Activated CD8-positive, alpha-beta memory T cell treated with anti-CD3 and anti-CD28 coated beads for 24 hours (primary cell): ENCODE measurements around the gene KCNT2.
"Not testable (repeated sequence)": the region's sequence is repeated elsewhere in the genome, so short reads cannot be mapped to it uniquely, and the experiment has no call there.

Experiments used
- DNase-seq: peaks from one replicate; pipeline ENCODE4 v3.0.0-alpha.2; 2020

KCNT2 gene

DNA sequence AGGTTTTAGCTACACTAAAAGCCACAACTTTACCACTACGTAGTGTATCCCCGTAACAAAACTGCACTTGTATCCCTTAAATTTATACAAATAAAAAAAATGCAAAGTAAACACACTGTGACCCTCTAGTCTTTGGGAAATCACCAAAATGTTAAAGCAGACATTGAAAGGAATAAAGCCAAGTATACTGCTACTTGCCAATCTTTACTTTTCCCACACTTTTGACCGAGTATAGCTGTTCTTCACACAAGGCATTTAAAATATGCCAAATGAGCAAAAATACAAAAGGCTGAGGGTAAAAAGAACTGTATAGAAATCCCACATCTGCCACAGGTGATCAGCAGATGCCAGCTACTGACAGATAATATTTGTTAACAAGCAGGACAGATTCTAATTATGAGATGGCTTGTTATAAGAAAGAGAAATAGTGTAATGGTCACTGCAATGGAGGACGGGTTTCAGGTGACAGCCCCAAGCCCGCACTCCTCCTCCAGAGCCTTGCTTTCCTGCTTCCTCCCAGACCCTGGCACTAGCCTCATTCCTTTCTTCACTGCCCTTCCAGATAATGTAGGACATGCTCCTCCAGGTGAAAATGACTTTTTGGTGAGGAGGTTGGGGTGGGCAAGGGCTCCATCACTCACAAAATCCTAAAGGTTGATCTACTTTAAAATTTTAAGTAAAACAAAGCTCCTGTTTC, 18.1 kb downstream of the KCNT2 start:
- DNase-seq = no peak

DNA sequence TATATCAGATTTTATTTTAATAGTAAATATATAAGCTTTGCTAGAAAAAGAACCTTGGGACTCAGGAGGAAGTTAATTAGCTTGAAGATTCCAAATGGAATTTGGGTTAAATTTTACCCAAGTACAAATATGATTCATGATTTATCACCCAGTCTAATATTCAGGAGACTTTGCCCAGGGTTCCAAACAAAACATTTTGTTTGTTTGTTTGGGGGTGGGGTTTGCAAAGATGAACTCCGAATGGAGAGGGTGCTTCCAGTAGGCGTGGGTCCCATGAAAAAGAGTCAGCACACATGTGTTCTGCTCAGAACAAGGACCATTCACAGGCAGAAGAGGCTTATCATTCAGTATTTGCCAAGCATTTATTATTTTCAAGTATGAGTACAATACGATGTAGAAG, 23.5 kb downstream of the KCNT2 start:
- DNase-seq = no peak

DNA sequence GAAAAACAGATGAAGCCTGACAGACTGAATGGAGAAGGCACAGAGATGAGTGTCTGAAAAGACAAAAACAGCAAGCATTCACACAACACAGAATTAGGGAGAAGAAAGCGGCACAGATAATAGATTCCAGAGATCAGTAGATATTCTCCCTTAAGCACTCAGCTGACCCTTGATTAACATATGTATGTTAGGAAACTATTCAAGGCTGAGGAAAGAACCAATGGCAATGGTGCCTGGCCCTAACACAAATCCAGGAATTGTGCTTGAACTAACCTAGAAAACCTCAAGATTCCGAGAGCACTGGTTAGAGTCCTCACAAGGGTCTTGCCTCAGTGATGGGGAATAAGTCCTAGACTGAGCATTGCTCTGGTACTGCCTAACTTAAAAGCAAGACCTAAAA, 30.9 kb downstream of the KCNT2 start:
- DNase-seq = no peak

DNA sequence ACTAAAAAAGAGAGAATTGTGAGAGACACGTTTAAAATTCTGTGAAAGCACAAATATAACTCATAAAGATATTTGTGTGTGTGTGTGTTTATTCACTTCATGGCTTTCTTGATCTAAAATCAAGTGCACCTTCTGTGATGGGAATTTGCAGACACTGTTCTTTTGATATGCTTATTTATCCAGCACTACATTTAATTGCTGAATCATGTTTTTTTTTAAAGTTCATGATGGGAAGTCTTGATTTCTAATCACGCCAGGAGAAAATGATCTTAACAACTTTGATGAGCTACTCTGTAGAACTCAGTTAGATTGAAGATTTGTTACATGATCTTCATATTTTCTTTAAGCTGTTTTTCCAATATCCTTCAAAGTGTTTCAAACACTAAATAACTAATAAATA, 35.0 kb downstream of the KCNT2 start:
- DNase-seq = no peak

DNA sequence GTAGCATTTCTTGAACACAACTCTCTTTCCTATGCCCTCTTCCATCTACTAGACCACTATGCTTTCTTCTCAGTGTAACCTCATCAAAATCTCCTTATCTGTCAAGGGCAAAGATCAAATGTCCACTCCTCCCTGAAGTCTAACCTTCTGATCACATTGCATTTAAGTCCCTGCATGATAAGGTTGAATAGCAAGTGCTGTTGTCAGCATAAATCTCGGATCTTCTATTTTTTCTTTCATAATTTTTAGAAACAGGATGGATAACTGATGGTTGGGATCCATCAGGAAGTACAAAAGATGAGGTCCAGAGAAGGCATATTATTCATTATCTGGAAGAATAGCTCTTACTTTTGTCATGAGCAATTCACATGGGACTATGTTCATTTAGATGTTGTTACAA, 41.0 kb downstream of the KCNT2 start:
- no peak for DNase-seq

DNA sequence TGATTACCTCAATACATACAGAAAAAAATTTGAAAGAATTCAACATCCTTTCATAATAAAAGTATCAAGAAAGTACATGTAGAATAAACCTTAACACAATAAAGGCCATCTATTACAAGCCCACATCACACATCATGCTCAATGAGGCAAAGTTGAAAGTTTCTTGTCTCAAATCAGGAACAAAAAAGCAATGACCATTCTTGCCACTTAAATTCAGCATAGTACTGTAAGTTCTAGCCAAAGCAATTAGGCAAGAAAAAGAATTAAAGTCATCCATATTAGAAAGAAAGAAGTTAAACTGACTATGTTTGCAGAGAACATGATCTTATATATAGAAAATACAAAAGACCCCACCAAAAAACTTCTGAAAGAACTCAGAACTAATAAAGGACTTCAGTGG, 44.5 kb downstream of the KCNT2 start:
- no peak for DNase-seq

DNA sequence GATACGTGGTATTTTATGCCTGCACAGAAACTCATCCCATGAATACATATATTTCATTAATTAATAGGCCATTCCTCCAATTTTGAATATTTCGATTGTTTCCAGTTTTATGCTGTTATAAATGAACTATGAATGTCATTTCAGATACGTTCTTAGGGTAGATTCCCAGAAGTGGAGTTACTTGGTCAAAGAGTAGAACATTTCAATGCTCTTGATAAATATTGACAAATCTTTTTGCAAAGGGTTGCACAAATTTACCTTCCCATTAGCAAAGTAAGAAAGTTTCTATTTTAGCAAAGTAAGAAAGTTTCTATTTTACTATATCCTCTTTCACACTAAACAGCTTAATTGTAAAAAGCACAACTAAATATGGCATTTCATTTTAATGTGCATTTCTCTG, 48.9 kb downstream of the KCNT2 start:
- no peak for DNase-seq

DNA sequence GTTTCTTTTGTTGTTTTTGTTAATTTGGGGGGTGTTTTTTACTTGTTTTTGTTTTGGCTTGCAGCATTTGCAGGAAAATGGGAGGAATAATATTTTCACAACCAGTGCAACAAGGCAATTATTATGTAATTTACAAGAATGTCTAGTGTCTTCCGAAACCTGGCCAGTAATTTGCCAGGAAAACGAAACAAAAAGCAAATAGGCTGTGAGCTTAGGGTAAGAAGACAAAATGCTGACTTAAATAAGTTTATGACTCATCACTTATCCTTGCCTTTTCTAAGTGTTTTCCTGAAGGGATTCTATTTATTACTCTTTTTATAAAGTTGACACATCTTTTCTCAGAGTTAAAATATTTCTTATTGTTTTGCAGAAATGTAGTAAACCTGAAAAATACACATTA, 49.8 kb downstream of the KCNT2 start:
- DNase-seq = no peak

DNA sequence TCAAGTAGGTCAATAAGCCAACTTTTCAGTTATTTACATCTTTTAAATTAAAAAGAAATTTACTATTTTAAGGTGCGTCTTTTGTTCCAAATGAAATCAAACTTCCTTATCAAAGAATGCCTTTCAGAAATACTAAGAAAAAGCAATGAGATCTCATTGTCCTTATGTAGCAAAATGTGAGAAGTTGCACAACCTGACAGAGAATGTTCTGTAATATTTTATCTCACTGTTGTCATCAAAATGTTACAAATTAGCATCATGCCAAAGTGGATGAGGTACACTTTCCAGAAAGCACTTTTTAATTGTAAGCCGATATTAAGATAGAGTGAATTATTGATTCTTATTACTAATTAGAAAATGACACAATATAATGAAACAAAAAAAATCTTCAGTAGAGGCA, 50.4 kb downstream of the KCNT2 start:
- no peak for DNase-seq

DNA sequence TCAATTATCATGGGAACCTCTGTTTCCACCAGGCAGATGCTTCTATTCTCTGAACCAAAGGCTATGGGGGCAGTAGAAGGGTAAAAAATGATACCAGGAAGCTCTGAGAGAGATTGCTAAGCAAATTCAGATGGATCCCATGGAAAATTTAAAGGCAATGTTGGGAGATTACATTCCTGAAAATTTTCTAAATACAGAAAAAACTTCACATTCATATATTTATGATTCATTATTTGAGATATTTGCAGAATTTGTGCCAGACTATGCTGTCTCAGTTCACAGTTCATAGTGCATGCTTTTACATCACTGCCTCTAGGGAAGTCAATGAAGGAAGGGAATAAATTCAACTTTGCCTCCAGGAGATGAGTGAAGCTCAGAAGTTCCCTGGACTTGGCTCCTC, 57.5 kb downstream of the KCNT2 start:
- no peak for DNase-seq

DNA sequence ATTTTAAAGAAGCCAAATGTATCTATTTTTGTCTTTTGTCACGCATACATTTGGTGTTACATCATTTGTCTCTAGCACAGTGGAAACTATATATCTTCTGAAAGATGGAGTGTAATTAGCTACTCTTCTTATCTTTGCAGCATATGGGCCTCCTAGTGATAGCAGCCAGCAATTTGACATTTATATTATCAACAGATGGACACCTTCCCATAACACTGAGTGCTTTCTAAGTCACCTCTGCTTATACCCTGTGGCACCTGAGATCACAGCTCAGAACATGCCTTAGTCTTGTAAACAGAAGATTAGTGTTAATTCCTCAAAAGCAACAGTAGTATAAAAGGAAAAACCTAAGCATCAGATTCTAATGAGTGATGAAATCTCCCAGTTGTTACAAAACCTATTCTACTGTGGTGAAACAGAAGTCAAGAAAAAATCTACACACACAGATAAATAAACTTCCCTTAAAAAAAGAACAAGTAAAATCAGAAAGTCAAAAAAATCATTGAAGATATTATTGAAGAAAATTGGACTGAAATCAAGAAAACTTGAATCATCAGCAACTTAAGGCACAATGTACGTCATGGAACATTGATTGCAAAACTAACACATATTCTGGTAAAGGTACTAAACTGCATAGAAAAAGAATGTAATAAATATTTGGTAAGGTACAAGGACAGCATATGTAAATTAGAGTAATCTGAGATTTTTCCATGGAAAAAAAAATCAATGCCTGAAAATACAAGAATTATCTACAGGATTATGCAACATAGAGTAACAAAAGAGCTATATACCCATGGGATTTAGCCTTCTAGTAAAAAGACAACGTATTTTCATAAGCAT, 61.7 kb downstream of the KCNT2 start:
- no peak for DNase-seq

DNA sequence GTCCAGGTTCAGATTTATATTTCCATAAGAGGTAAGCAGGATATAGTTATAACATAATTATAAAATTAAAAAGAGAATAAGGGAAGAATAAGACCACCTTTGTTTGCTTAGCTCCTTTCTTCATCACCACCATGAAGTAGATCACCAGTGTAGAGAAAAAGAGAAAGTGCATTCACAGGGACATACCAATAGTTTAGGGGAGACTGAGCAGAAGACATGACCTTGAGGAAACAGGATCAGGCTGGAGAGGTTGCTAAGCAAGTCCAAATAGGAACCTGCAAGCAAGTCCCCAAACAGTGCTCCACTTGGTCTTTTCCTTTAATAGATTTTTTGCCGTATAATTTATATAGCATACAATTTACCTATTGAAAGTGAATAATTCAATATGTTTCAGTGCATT, 63.0 kb downstream of the KCNT2 start:
- no peak for DNase-seq

DNA sequence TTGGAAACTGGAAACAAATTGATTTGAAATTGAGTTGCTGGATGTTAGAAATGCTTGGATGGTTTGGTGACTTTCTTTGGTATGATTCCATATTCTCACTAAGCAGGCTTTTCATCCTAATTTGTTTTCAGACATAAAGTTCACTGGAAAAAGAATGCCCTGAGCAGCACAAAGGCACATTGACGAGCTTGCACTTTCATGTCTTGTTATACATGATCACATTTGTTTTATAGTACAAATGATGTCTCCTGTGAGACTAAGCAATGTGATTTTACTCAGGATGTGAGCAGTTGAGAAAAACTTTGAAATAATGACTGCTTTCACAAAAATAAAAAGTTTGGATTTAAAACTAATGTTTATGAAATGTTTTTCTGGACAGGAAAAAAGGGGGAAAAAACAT, 63.6 kb downstream of the KCNT2 start:
- DNase-seq = no peak

DNA sequence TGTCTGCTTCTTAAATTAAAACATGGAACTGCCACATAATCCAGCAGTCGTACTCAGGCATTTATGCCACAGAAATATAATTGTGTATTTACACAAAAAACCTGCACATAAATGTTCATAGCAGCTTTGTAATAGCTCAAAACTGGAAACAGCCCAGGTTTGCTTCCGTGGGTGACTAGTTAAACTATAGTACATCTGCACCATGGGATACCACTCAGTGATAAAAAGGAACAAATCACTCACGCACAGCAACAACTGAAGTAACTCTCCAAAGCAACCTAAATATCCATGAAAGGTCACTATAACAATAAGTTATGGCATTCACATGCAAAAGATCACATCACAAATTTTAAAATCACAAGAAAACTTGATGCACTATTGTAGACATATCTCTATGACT, 64.4 kb downstream of the KCNT2 start:
- DNase-seq = no peak

DNA sequence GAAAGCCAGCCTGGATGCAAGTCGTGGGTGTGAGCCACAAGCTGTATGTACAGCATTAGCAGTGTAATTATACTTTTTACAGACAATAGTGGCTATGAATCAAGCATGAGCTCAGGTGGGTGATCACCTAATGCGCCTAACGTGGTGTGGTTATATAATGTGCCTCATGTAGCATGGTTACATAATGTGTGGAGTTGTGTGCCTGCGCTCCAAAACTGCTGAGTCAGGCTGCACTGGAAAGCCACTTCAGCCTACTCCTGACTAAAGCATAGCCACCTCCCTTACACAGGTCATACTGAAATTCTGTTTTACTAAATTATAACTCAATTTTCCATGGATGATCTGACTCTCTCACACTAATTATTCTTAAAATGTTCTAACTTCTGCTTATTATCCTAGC, 69.8 kb downstream of the KCNT2 start:
- no peak for DNase-seq

DNA sequence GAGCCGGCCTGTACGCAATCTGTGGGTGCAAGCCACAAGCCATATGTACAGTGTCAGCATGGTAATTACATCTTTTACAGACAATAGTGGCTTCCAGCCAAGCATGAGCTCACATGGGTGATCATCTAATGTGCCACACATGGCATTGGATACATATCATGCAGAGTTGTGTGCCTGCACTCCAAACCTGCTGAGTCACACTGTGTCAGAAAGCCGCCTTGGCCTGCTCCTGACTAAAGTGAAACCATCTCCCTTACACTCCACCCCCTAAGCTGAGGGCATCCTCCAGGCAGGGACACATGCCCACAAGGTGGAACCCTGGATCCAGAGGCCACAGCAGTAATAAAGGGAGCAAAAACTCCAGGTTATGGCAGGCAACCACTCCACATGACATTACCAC, 72.5 kb downstream of the KCNT2 start:
- DNase-seq = no peak

DNA sequence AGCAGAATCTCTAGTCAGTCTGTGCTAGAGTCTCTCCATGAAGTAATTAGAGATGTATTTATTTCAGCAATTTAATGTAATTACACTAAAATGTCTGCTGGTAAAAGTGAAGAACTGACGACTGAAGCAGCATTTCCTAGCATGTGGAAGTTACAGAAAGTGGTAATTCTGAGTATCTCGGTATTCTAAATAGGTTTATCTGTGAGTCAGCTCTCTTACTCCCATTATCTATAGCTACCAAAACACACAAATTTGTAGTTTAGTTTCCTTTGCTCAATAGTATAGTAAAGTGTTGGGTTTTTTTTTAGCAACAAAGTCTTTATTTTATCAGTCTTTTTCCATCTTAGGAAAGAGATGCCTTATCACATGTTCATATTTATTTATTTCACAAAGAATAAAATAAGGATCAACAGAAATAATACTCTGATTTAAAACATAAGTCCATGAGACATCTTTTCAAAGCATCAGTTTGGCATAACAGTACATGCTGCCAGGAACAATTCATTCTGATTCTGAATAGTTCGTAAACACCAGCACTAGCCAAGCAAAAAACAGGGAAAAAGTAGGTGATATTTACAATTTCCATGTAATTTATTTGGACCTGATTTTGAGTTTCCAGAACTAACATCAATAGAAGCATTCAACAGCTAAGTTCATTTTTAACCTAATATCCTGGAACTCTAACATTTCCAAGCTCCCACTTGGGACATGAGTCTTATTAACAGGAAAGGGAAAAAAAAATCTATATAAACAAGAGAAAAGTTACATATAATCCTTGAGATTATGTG, 76.3 kb downstream of the KCNT2 start:
- no peak for DNase-seq

DNA sequence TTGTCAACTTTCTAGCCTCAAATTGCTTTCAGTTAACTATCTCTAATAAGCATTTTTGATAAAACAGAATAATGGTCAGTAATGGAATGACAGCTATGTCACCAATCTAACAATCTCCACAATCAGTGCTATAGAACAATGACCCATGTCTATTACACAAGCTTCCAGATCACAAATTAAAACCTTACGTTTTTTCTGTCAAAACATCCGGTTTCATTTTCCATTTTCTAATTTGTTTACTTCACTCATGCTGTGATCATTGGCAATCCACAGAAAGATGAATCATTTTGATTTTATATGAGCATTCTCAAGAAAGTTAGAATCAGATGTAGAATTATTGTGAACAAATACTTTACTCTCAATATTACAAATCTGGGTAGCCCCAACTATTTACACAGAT, 80.3 kb downstream of the KCNT2 start:
- no peak for DNase-seq

DNA sequence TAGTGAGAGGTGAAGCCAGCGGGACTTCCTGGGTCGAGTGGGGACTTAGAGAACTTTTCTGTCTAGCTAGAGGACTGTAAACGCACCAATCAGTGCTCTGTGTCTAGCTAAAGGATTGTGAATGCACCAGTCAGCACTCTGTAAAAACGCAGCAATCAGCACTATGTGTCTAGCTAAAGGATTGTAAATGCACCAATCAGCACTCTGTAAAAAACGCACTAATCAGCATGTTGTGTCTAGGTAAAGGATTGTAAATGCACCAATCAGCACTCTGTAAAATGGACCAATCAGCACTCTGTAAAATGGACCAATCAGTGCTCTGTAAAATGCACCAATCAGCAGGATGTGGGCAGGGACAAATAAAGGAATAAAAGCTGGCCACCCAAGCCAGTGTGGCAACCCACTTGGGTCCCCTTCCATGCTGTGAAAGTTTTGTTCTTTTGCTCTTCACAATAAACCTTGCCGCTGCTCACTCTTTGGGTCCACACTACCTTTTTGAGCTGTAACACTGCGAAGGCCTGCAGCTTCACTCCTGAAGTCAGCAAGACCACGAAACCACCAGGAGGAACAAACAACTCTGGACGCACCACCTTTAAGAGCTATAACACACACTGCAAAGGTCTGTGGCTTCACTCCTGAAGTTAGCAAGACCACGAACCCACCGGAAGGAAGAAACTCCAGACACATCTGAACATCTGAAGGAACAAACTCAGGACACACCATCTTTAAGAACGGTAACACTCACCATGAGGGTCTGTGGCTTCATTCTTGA, 85.5 kb downstream of the KCNT2 start:
- DNase-seq = not testable (repeated sequence)

DNA sequence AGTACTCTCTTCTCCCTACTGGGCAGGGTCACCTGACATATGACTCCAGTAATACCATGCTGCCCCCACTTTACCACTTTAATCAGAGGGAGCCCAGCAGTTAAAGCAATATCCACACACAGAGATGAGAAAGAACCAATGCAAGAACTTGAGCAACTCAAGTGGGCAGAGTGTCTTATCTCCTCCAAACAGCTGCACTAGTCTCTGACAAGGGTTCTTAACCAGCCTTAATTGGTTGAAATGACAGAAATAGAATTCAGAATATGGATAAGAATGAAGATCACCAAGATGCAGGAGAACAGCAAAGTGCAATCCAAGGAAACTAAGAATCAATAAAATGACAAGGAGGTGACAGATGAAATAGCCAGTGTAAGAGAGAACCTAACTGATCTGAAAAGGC, 91.0 kb downstream of the KCNT2 start:
- DNase-seq = no peak

DNA sequence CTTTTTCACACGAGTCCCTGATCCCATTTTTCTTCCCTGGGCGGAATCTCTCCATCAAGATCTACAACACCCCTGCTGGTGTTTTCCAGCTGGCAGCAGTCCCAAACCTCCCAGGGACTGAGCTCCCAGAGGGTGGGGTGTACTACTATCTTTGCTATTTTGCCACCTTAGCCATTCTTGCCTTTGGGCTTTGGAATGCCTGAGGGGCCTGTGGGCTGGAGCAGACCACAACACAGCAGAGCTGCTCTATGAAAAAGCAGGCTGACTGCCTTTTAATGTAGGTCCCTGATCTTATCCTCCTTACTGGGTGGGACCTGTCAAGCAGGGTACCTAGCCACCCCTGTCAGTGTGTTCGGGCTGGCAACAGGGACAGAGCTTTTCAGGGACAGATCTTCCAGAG, 91.9 kb downstream of the KCNT2 start:
- DNase-seq = no peak

DNA sequence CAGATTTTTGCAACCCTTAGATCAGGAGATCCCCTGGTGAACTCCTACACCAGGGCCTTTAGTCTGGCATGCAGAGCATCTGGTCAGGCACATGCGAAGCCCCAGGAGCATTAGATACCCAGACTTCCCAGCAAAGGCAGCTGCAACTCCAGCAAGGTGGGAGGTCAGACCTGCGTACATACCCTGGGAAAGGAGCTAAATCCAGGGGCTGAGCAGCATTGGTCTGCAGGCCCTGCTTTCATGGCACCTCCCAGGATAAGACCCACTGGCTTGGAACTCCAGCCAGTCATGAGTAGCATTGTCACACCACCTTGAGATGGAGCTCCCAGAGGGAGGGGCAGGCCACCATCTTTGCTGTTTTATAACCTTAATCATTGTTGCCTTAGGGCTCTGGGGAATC, 92.3 kb downstream of the KCNT2 start:
- no peak for DNase-seq

DNA sequence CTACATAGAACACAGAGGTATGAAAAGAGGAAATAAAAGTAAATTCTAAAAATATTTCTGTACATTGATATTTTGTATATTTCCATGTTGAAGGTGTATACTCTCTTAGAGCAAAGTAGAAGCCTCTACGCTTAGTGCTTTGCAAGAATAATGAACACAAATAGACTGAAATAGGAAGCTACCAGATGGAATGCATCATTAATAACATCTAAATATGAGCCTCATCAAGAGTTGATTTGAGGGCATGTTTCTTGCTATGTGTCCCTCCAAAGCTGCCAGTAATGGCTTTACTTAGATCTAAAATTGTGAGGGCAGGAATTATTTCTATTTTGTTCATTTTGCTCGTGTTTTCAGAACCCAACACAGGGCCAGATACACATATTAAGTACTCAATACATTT, 94.4 kb downstream of the KCNT2 start:
- no peak for DNase-seq
